A673 (cell line): ENCODE measurements around the gene HSF2BP. TPM values are rescaled to one million over a fixed set of nuclear protein-coding genes. Genes with fewer than 3 reads are reported as not detected.

ENCODE experiments used
- BruUV-seq: library from RNA; stranded (reverse); fragments of 400-500 nt; replicated peaks from 2 replicates; lab custom pipeline; 2021; lab: Mats Ljungman, UMichigan
- CTCF ChIA-PET: fragments of 300-600 bp; sonication (Branson Sonifier 250); formaldehyde crosslinking; loops from one replicate; lab custom pipeline; 2022; ENCODE audit warnings: antibody characterized with exemption; lab: Charles Lee
- POLR2A ChIA-PET: fragments of 300-600 bp; sonication (Branson Sonifier 250); formaldehyde crosslinking; loops from one replicate; lab custom pipeline; 2022; ENCODE audit warnings: antibody characterized with exemption; ENCODE audit not compliant: low non-redundant PET; lab: Charles Lee
- DNase-seq: peaks from one replicate; pipeline ENCODE4 v3.0.0-alpha.2; 2015; ENCODE audit warnings: low spot score
- H3K27ac ChIP-seq: fragments of 200-600 bp; sonication (generic); 2 replicates; pipeline ENCODE4 v1.5.1; 2016; ENCODE audit warnings: mixed run types, low read depth, mild to moderate bottlenecking, mixed read lengths, antibody characterized with exemption, low read length; ENCODE audit not compliant: poor library complexity, severe bottlenecking
- H3K27me3 ChIP-seq: fragments of 200-600 bp; sonication (generic); replicated peaks from 2 replicates; pipeline ENCODE4 v1.6.1; 2017; ENCODE audit warnings: mixed run types, low read depth, mild to moderate bottlenecking, mixed read lengths, antibody characterized with exemption, low read length; ENCODE audit not compliant: insufficient read depth, poor library complexity
- H3K36me3 ChIP-seq: fragments of 200-600 bp; sonication (generic); 2 replicates; pipeline ENCODE4 v1.6.1; 2016; ENCODE audit warnings: mixed run types, mild to moderate bottlenecking, mixed read lengths, antibody characterized with exemption, low read length; ENCODE audit not compliant: insufficient read depth, poor library complexity, severe bottlenecking
- H3K4me1 ChIP-seq: fragments of 200-600 bp; sonication (generic); 2 replicates; pipeline ENCODE4 v1.6.1; 2017; ENCODE audit warnings: mixed run types, mild to moderate bottlenecking, mixed read lengths, antibody characterized with exemption, low read length; ENCODE audit not compliant: insufficient read depth, poor library complexity, severe bottlenecking
- H3K4me3 ChIP-seq: fragments of 200-600 bp; sonication (generic); 2 replicates; pipeline ENCODE4 v1.5.1; 2016; ENCODE audit warnings: low read depth, mixed run types, mild to moderate bottlenecking, mixed read lengths, low read length; ENCODE audit not compliant: poor library complexity, severe bottlenecking
- H3K9me3 ChIP-seq: fragments of 200-600 bp; sonication (generic); 2 replicates; pipeline ENCODE4 v1.6.1; 2016; ENCODE audit warnings: mixed run types, low read depth, mild to moderate bottlenecking, mixed read lengths, antibody characterized with exemption, low read length; ENCODE audit not compliant: poor library complexity, severe bottlenecking
- CTCF ChIP-seq: fragments of 300-800, 200-600 bp; sonication (generic); conservative IDR thresholded peaks from 2 replicates; pipeline ENCODE4 v1.5.1; 2017; ENCODE audit warnings: low read depth, mild to moderate bottlenecking, antibody characterized with exemption, low read length, moderate library complexity, mixed read lengths
- EZH2 ChIP-seq: fragments of 200-600 bp; sonication (generic); IDR thresholded peaks from 2 replicates; pipeline ENCODE4 v1.6.1; 2017; ENCODE audit warnings: borderline replicate concordance, low read depth, mild to moderate bottlenecking, mixed read lengths, antibody characterized with exemption, low read length; ENCODE audit not compliant: poor library complexity, severe bottlenecking
- intact Hi-C: fragments of 100-400 bp; cut with micrococcal nuclease; formaldehyde crosslinking; loops from one replicate; pipeline ENCODE4 v1.10.0; 2022; ENCODE audit not compliant: unreplicated experiment
- total RNA-seq: library from RNA; stranded (reverse); gene quantifications from 2 replicates; pipeline ENCODE4 v1.2.3, GENCODE V29; 2021

Gene HSF2BP
- total RNA-seq, 1 experiment from 2014 or later = 2.4 TPM

GRCh38 chr21:43637530-43638158, 21.6 kb downstream of the HSF2BP start:
- Histone ChIP-seq H3K36me3 (no peaks in the 10 kb centered on the region), H3K4me1 (no peaks in the 10 kb centered on the region), H3K4me3 (no peak overlapping the region), H3K27me3 (no peaks in the 10 kb centered on the region), H3K27ac (no peak overlapping the region), H3K9me3 (no peaks in the 10 kb centered on the region)
- CTCF ChIA-PET = interaction anchor here (0.6 kb wide), 1 partner anchor 8 kb away, joined by 3 read pairs; no protein-coding TSS in a partner anchor
- TF ChIP-seq EZH2 (no peak), CTCF (no peak)
- BruUV-seq = no TSS peak
- intact Hi-C loops = no loop called here
- DNase-seq = no peak
- POLR2A ChIA-PET = no interaction called here

- Histone ChIP-seq H3K4me1 (no peaks in the 10 kb centered on the region), H3K27me3 (no peaks in the 10 kb centered on the region), H3K27ac (no peak overlapping the region), H3K36me3 (no peaks in the 10 kb centered on the region), H3K4me3 (no peak overlapping the region), H3K9me3 (no peaks in the 10 kb centered on the region)
- intact Hi-C loops = no loop called here
- no peak for TF ChIP-seq CTCF
- TF ChIP-seq EZH2 = no peak
- CTCF ChIA-PET = no interaction called here
- BruUV-seq = no TSS peak
- POLR2A ChIA-PET = interaction anchor here (0.7 kb wide), 1 partner anchor 439 kb away, joined by 3 read pairs; no protein-coding TSS in a partner anchor
- DNase-seq = no peak
Measured at GRCh38 chr21:43635436-43635835, 23.9 kb downstream of the HSF2BP start.

DNA sequence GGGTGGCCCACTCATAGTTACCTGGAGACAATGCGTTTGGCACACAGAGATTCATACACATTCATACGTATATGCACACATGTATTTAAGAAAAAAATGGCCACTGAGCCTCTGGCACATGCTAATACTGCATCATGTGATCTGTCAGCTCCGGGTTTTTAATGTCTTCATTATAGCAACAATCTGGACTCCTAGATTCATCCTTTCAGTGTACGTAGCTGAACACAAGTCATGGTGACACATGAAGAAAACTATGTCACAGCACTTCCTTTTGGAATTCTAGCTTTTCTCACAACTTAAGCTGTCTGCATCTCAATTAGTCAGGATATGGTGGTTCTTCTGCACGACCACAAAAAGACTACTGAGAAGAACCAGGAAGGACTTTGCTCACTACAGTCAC, 24.7 kb downstream of the HSF2BP start:
- intact Hi-C loops = no loop called here
- no TSS peak for BruUV-seq
- Histone ChIP-seq H3K4me3 (no peak overlapping the region), H3K27ac (no peak overlapping the region), H3K36me3 (no peaks in the 10 kb centered on the region), H3K9me3 (no peaks in the 10 kb centered on the region), H3K4me1 (no peaks in the 10 kb centered on the region), H3K27me3 (no peaks in the 10 kb centered on the region)
- no peak for DNase-seq
- TF ChIP-seq EZH2 (no peak), CTCF (no peak)
- POLR2A ChIA-PET = no interaction called here
- CTCF ChIA-PET = interaction anchor here (0.6 kb wide), 1 partner anchor 423 kb away, joined by 4 read pairs; no protein-coding TSS in a partner anchor
